SKM-1 treated with dmso at 0.1 percent for 144 hours (cell line): Measurements from ENCODE around the gene HEATR9.

Experiments used
- DNase-seq: peaks from one replicate; lab custom pipeline; 2025; ENCODE audit not compliant: unreplicated experiment; lab: John Stamatoyannopoulos, UW

HEATR9 gene

GRCh38 chr17:35866341-35866950 lies 2.2 kb downstream of the HEATR9 start:
- peak; percentile 51 for DNase-seq

GRCh38 chr17:35865412-35866340 lies 3.0 kb downstream of the HEATR9 start:
- no peak for DNase-seq

GRCh38 chr17:35864853-35865252 lies 3.8 kb downstream of the HEATR9 start:
- no peak for DNase-seq

- no peak for DNase-seq
These were observed 12.1 kb downstream of the HEATR9 start for GRCh38 chr17:35856603-35857002.

GRCh38 chr17:35855965-35856364 lies 12.7 kb downstream of the HEATR9 start:
- no peak for DNase-seq

- DNase-seq, result peak; percentile 56
These were observed 19.0 kb downstream of the HEATR9 start for GRCh38 chr17:35849469-35850348.

- DNase-seq, result no peak
These were observed 20.9 kb downstream of the HEATR9 start for GRCh38 chr17:35847633-35848373.

GRCh38 chr17:35847006-35847405 lies 21.7 kb downstream of the HEATR9 start:
- DNase-seq, result no peak

- no peak for DNase-seq
These were observed 22.5 kb downstream of the HEATR9 start for GRCh38 chr17:35846055-35846809.

GRCh38 chr17:35844547-35844946 lies 24.1 kb downstream of the HEATR9 start:
- DNase-seq, result no peak

- DNase-seq, result no peak
These were observed 25.0 kb downstream of the HEATR9 start for GRCh38 chr17:35843698-35844097.

- no peak for DNase-seq
These were observed 26.5 kb downstream of the HEATR9 start for GRCh38 chr17:35842239-35842638.

- DNase-seq, result no peak
These were observed 27.2 kb downstream of the HEATR9 start for GRCh38 chr17:35841505-35841904.

GRCh38 chr17:35841101-35841500 lies 27.6 kb downstream of the HEATR9 start:
- no peak for DNase-seq

- DNase-seq, result no peak
These were observed 43.5 kb downstream of the HEATR9 start for GRCh38 chr17:35825206-35825605.

- DNase-seq, result no peak
These were observed 47.4 kb downstream of the HEATR9 start for GRCh38 chr17:35821308-35821707.

- DNase-seq, result no peak
These were observed 49.2 kb downstream of the HEATR9 start for GRCh38 chr17:35819455-35819854.

- DNase-seq, result no peak
These were observed 51.5 kb downstream of the HEATR9 start for GRCh38 chr17:35817196-35817595.

GRCh38 chr17:35816723-35817122 lies 52.0 kb downstream of the HEATR9 start:
- no peak for DNase-seq

GRCh38 chr17:35812456-35812855 lies 56.2 kb downstream of the HEATR9 start:
- DNase-seq, result no peak
